IMR-90 (cell line): Measurements from ENCODE around the gene PEF1. TPM values are rescaled to one million over a fixed set of nuclear protein-coding genes. Genes with fewer than 3 reads are reported as not detected.

Experiments used
- ATAC-seq: fragments of 200-7000 bp; cut with Tn5 transposase; 2 replicates; pipeline ENCODE4 v1.9.1; 2020; ENCODE audit warnings: low read depth, mild to moderate bottlenecking, moderate library complexity
- BruUV-seq: library from RNA; stranded (reverse); fragments of 400-500 nt; replicated peaks from 2 replicates; lab custom pipeline; 2021; lab: Mats Ljungman, UMichigan
- CTCF ChIA-PET: fragments of 300-600 bp; formaldehyde crosslinking; extraction: SDS; loops from one replicate; lab custom pipeline; 2021; ENCODE audit warnings: antibody characterized with exemption; lab: Yijun Ruan, JAX
- POLR2A ChIA-PET: fragments of 300-600 bp; sonication (Branson Sonifier 250); formaldehyde crosslinking; loops from one replicate; lab custom pipeline; 2022; ENCODE audit warnings: antibody characterized with exemption; ENCODE audit not compliant: unreplicated experiment; lab: Charles Lee
- DNase-seq: peaks from one replicate; pipeline ENCODE4 v3.0.0; 2013
- H2AFZ ChIP-seq: replicated peaks from 2 replicates; pipeline ENCODE3; 2013; ENCODE audit warnings: low read length, mild to moderate bottlenecking; ENCODE audit not compliant: poor library complexity
- H2AK5ac ChIP-seq: 2 replicates; pipeline ENCODE4 v1.6.1; 2013; ENCODE audit warnings: low read depth, low read length, inconsistent platforms
- H2AK9ac ChIP-seq: replicated peaks from 2 replicates; pipeline ENCODE3; 2013; ENCODE audit warnings: mild to moderate bottlenecking, low read depth, low read length, moderate library complexity; ENCODE audit not compliant: poor library complexity
- H2BK120ac ChIP-seq: 2 replicates; pipeline ENCODE4 v1.6.1; 2013; ENCODE audit warnings: low read depth, low read length, inconsistent platforms
- H2BK15ac ChIP-seq: 3 replicates; pipeline ENCODE4 v1.6.1; 2013; ENCODE audit warnings: low read depth, low read length, inconsistent platforms
- H2BK20ac ChIP-seq: 2 replicates; pipeline ENCODE4 v1.6.1; 2013; ENCODE audit warnings: low read depth, mild to moderate bottlenecking, inconsistent platforms, low read length, moderate library complexity
- H2BK5ac ChIP-seq: 2 replicates; pipeline ENCODE4 v1.6.1; 2013; ENCODE audit warnings: mild to moderate bottlenecking, low read depth, low read length, inconsistent platforms; ENCODE audit not compliant: poor library complexity, severe bottlenecking
- H3K14ac ChIP-seq: replicated peaks from 2 replicates; pipeline ENCODE4 v1.6.1; 2013; ENCODE audit warnings: low read depth, low read length, inconsistent platforms
- H3K18ac ChIP-seq: 2 replicates; pipeline ENCODE4 v1.6.1; 2013; ENCODE audit warnings: low read depth, low read length, control low read depth
- H3K23ac ChIP-seq: 2 replicates; pipeline ENCODE4 v1.6.1; 2013; ENCODE audit warnings: low read depth, low read length, inconsistent platforms
- H3K27ac ChIP-seq: 2 replicates; pipeline ENCODE4 v1.5.1; 2013; ENCODE audit warnings: mild to moderate bottlenecking, control low read depth, low read length; ENCODE audit not compliant: insufficient read depth
- H3K27me3 ChIP-seq: 2 replicates; pipeline ENCODE4 v1.6.1; 2013; ENCODE audit warnings: low read length; ENCODE audit not compliant: control insufficient read depth, insufficient read depth
- H3K36me3 ChIP-seq: 2 replicates; pipeline ENCODE4 v1.6.1; 2013; ENCODE audit warnings: low read length, mixed read lengths; ENCODE audit not compliant: control insufficient read depth, insufficient read depth
- H3K4ac ChIP-seq: 2 replicates; pipeline ENCODE4 v1.6.1; 2013; ENCODE audit warnings: low read depth, low read length, inconsistent platforms
- H3K4me1 ChIP-seq: 2 replicates; pipeline ENCODE4 v1.6.1; 2013; ENCODE audit warnings: low read length, mixed read lengths; ENCODE audit not compliant: control insufficient read depth, insufficient read depth
- H3K4me2 ChIP-seq: 2 replicates; pipeline ENCODE4 v1.6.1; 2013; ENCODE audit warnings: low read depth, mild to moderate bottlenecking, control low read depth, low read length, moderate library complexity
- H3K4me3 ChIP-seq: 2 replicates; pipeline ENCODE4 v1.5.1; 2013; ENCODE audit warnings: low read depth, mild to moderate bottlenecking, control low read depth, low read length, moderate library complexity; ENCODE audit not compliant: insufficient read depth
- H3K56ac ChIP-seq: 2 replicates; pipeline ENCODE4 v1.6.1; 2013; ENCODE audit warnings: low read length, inconsistent platforms; ENCODE audit not compliant: insufficient read depth; ENCODE audit errors: extremely low read depth
- H3K79me1 ChIP-seq, 2 experiments: 2 replicates each; pipeline ENCODE4 v1.6.1; 2013; ENCODE audit warnings: low read length in 2 of 2, inconsistent platforms in 1 of 2, low read depth in 1 of 2
- H3K9ac ChIP-seq: 2 replicates; pipeline ENCODE4 v1.6.1; 2013; ENCODE audit warnings: low read depth, low read length, control low read depth
- H3K9me1 ChIP-seq: 2 replicates; pipeline ENCODE4 v1.6.1; 2013; ENCODE audit warnings: low read length, inconsistent platforms; ENCODE audit not compliant: insufficient read depth
- H3K9me3 ChIP-seq: 2 replicates; pipeline ENCODE4 v1.6.1; 2013; ENCODE audit warnings: low read length; ENCODE audit not compliant: control insufficient read depth, insufficient read depth
- H4K20me1 ChIP-seq: 2 replicates; pipeline ENCODE4 v1.6.1; 2013; ENCODE audit warnings: low read length, inconsistent platforms; ENCODE audit not compliant: insufficient read depth
- H4K5ac ChIP-seq: 2 replicates; pipeline ENCODE4 v1.6.1; 2013; ENCODE audit warnings: mild to moderate bottlenecking, low read depth, low read length, control low read depth
- H4K8ac ChIP-seq, 2 experiments: 2 replicates each; pipeline ENCODE4 v1.6.1; 2013; ENCODE audit warnings: low read depth in 2 of 2, low read length in 2 of 2, control low read depth in 1 of 2, inconsistent platforms in 1 of 2
- H4K91ac ChIP-seq: 2 replicates; pipeline ENCODE4 v1.6.1; 2013; ENCODE audit warnings: low read depth, low read length, inconsistent platforms; ENCODE audit not compliant: insufficient read depth
- BHLHE40 ChIP-seq: fragments of 150-350 bp; IDR thresholded peaks from 2 replicates; pipeline ENCODE4 v1.6.1; 2016; ENCODE audit warnings: mild to moderate bottlenecking, low read depth, low read length
- CEBPB ChIP-seq: IDR thresholded peaks from 2 replicates; pipeline ENCODE4 v1.6.1; 2012; ENCODE audit warnings: low read depth, low read length, improper control_type of control experiment
- CHD1 ChIP-seq: IDR thresholded peaks from 2 replicates; pipeline ENCODE4 v1.6.1; 2012; ENCODE audit warnings: low read depth, low read length, improper control_type of control experiment
- CTCF ChIP-seq: conservative IDR thresholded peaks from 2 replicates; pipeline ENCODE4 v1.5.1; 2012; ENCODE audit warnings: mild to moderate bottlenecking, low read depth, low read length, improper control_type of control experiment
- MAFK ChIP-seq: IDR thresholded peaks from 2 replicates; pipeline ENCODE4 v1.6.1; 2012; ENCODE audit warnings: low read depth, low read length, improper control_type of control experiment
- NFE2L2 ChIP-seq: fragments of 150-350 bp; IDR thresholded peaks from 2 replicates; pipeline ENCODE4 v1.6.1; 2016; ENCODE audit warnings: low read depth, mild to moderate bottlenecking, low read length
- WGBS, 2 experiments: methylation state at CpG; one replicate each; pipeline versions ENCODE4 v1.1.5 to v1.1.7; 2013; ENCODE audit warnings: missing lambda C conversion rate in 2 of 2; ENCODE audit not compliant: insufficient read length in 1 of 2; ENCODE audit errors: extremely low coverage in 2 of 2; 5-methylcytosine and 5-hydroxymethylcytosine counted together
- dilution Hi-C: fragments of 300-500 bp; cut with HindIII; formaldehyde crosslinking; loops from one replicate; pipeline ENCODE4 v1.14.3; 2018; ENCODE audit warnings: low sequenced_read_pairs; ENCODE audit not compliant: unreplicated experiment
- in situ Hi-C: fragments of 300-500 bp; cut with MboI; formaldehyde crosslinking; loops from 3 replicates; pipeline ENCODE4 v1.14.3; 2019; ENCODE audit warnings: low sequenced_read_pairs, inconsistent platforms, mixed read lengths
- intact Hi-C: fragments of 100-400 bp; cut with micrococcal nuclease; formaldehyde crosslinking; loops from 2 replicates; pipeline ENCODE4 v1.10.0; 2022
- polyA plus RNA-seq, 3 experiments: library from polyadenylated mRNA; depleted of rRNA; stranded (reverse); fragments of >200 nt; gene quantifications; 2 replicates each; pipeline ENCODE4 v1.2.3, GENCODE V29; 2012; ENCODE audit warnings: low replicate concordance in 1 of 3
- total RNA-seq: library from RNA; depleted of rRNA; stranded (reverse); fragments of >200 nt; gene quantifications from 2 replicates; pipeline ENCODE4 v1.2.3, GENCODE V29; 2012
- TF ChIP-seq, protein P1 (sequence below): fragments of 150-350 bp; IDR thresholded peaks from 2 replicates; pipeline ENCODE4 v1.6.1; 2017; ENCODE audit warnings: mild to moderate bottlenecking, antibody characterized with exemption, low read length, low read depth

Gene PEF1
- total and polyA plus RNA-seq, 2 of the 4 experiments (the other 2 are of a cell fraction): 84.2 to 104 TPM

DNA sequence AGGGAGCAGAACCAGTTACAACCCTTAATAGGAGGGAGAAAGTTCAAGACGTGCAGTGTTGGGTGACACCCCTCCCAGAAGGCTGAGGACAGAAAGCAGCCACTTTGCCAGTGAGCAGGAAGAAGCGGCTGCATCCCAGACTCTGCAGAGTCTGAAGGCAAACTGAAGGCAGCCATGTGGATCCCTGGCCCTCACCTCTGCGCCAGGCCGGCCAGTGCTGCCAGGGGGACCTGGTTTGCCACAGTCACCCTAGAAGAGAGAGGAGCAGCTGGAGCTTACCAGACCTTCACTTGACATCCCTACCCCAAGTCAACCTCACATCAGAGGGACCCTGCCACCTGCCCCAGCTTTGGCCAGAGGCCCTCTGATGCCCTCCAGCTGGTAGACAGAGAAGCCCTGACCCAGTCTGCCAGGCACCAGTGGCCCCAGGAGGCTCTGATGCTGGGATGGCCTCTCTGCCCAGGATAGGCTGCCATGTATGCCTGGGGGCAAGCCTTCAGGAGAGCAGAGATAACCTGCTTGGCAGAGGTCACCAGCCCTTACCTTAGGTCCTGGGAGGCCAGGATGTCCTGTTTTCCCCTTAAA lies 16.3 kb upstream of the PEF1 start:
- no TSS peak for BruUV-seq
- ChIA-PET CTCF (interaction anchor here (0.6 kb wide), 1 partner anchor 60 kb away, joined by 3 read pairs; no protein-coding TSS in a partner anchor), POLR2A (no interaction called here)
- no peak for DNase-seq
- Histone ChIP-seq H2BK120ac (no peak overlapping the region), H2BK15ac (no peak overlapping the region), H3K23ac (no peak overlapping the region), H3K79me1 (no peaks in the 10 kb centered on the region; a peak in 1 of 4 replicates), H2BK20ac (no peak overlapping the region), H2AFZ (no peak overlapping the region), H2AK5ac (no peak overlapping the region), H3K36me3 (peaks cover 77% of the 10 kb centered on the region), H3K9ac (no peak overlapping the region), H3K27ac (no peak overlapping the region), H4K20me1 (no peaks in the 10 kb centered on the region), H3K14ac (no peak overlapping the region), H3K4me1 (no peaks in the 10 kb centered on the region), H4K8ac (no peak overlapping the region), H3K18ac (no peak overlapping the region), H2BK5ac (no peak overlapping the region), H3K9me1 (no peaks in the 10 kb centered on the region), H4K5ac (no peak overlapping the region), H4K91ac (no peak overlapping the region), H3K9me3 (no peaks in the 10 kb centered on the region), H3K4me2 (no peak overlapping the region), H3K4ac (no peak overlapping the region), H3K27me3 (no peaks in the 10 kb centered on the region), H2AK9ac (no peak overlapping the region), H3K4me3 (no peak overlapping the region), H3K56ac (no peak overlapping the region)
- WGBS, 2 experiments: no CpG with 5 or more reads among the region's 4 CpGs
- dilution Hi-C loops (no loop called here), intact Hi-C loops (loop anchor here (5.0 kb wide), 1 partner anchor 301 kb away; no protein-coding TSS in a partner anchor), in situ Hi-C loops (loop anchor here (5.0 to 10.0 kb wide), 3 partner anchors 84 to 301 kb away; no protein-coding TSS in a partner anchor)
- no peak for ATAC-seq
- TF ChIP-seq BHLHE40 (no peak), CEBPB (no peak), MAFK (no peak), CTCF (no peak), NFE2L2 (no peak), CHD1 (no peak)
- TF ChIP-seq, protein P1, sequence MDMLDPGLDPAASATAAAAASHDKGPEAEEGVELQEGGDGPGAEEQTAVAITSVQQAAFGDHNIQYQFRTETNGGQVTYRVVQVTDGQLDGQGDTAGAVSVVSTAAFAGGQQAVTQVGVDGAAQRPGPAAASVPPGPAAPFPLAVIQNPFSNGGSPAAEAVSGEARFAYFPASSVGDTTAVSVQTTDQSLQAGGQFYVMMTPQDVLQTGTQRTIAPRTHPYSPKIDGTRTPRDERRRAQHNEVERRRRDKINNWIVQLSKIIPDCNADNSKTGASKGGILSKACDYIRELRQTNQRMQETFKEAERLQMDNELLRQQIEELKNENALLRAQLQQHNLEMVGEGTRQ: no peak
